ENCODE results near the gene MGST2. TPM values are rescaled to one million over a fixed set of nuclear protein-coding genes. Genes with fewer than 3 reads are reported as not detected.

The MGST2 gene
- total RNA-seq, 4 donors from 2014 or later = 34.0 to 117 (median 78.7) TPM

DNA sequence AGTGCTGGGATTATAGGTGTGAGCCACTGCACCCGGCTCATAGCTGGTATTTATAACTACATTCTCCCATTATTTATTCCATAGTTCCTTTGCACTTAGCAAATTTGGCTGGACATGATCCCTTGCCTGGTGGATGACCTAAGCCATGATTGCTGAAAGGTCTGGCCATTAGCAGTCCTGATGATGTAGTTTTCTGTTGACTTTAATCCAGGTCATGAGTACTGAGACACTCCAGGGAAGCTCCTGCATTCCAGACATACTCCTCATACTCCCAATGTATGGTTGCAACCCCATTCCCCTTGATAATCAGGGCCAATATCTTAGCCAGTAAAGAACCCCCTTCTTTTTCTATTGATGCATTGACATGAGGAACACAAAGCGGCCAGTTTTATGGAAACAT is 24.4 kb upstream of the MGST2 start:
- 95 to 96% methylated on average over 2 of the region's 2 CpGs for WGBS, 2 donors
- intact Hi-C loops (cut with DNase I) = no loop called here
- no peaks in the 10 kb centered on the region for H3K9me3 ChIP-seq

DNA sequence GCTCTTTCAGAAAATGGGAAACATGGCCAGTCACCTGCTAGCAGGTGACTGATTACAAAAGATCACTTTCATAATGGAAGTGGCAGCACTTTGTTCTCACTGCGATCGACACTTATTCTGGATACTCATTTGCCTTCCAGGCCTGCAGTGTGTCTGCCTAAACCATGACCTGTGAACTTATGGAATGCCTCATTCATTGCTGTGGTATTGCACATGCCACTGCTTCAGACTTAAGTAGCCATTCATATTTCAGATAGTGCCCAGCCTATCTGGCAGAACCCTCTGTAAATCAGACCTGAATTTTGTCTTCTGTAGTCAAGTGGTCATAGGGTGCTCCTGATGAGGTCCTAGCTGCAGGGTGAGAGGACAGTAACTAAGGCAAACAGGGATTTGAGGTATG is 23.3 kb upstream of the MGST2 start:
- no peak overlapping the region for H3K4me3 ChIP-seq (replicated peaks in 1 of 3)

More for the DNA sequence above, 24.4 kb upstream of the MGST2 start:
- H3K4me1 ChIP-seq = no peaks in the 10 kb centered on the region
- H3K27ac ChIP-seq = no peak overlapping the region
- H3K27me3 ChIP-seq = no peaks in the 10 kb centered on the region
- H3K36me3 ChIP-seq = no peaks in the 10 kb centered on the region
- no peak for TF ChIP-seq POLR2A (IDR thresholded peaks at IDR 0.05)
- no peak for DNase-seq
- no peak overlapping the region for H3K4me3 ChIP-seq (replicated peaks in 1 of 3)

DNA sequence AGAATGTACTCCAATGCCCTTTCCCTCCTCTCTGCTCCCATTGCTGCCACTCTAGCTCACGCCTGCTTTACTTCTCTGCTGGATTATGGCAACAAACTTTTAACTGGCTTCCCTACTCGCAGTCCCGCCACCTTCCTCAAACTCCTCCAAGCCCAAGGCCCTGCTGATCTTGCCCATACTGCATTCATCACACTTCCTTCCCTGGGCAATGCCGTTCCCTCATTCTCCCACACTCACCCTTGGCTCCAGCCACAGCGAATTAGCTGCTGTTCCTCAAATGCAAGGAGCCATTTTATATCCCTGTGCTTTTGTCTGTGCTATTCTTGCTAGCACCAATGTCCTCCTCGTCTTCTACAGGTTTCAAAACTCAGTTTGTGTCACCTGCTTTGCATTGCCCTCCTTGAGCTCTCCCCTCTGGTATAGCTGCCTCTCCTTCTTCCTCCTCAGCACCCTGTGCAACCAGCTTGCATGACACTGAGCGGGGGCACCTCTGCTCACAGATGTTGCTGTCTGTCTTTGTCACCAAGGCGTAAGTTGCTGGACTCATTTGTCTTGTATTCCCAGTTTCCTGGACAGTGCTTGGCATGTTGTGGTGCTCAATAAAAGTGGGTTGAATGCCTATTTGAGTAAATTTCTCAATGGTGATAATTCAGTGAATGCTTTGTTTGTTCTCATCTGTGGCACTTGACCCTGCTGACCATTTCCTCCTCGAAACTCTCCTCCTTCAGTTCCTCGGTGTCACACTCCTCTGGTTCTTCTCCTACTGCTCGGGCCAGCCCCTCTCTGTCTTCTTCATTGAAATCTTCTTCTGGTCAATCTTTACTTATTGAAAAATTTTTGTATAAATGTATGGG is 22.4 kb upstream of the MGST2 start:
- Histone ChIP-seq H3K27ac (no peak overlapping the region), H3K4me1 (no peaks in the 10 kb centered on the region), H3K9me3 (no peaks in the 10 kb centered on the region), H3K27me3 (no peaks in the 10 kb centered on the region), H3K36me3 (no peaks in the 10 kb centered on the region), H3K4me3 (replicated peaks in 1 of 3) (no peak overlapping the region)
- WGBS, 2 donors = 78 to 82% methylated on average over 11 of the region's 11 CpGs
- intact Hi-C loops (cut with DNase I) = no loop called here
- no peak for DNase-seq
- no peak for TF ChIP-seq POLR2A (IDR thresholded peaks at IDR 0.05)
- TF ChIP-seq CTCF (IDR thresholded peaks at IDR 0.05) = no peak

More for the DNA sequence above, 23.3 kb upstream of the MGST2 start:
- TF ChIP-seq CTCF (IDR thresholded peaks at IDR 0.05) = no peak
- no peak for TF ChIP-seq POLR2A (IDR thresholded peaks at IDR 0.05)
- no peak overlapping the region for H3K27ac ChIP-seq
- H3K36me3 ChIP-seq = no peaks in the 10 kb centered on the region
- 64 to 88% methylated on average over 2 of the region's 2 CpGs for WGBS, 2 donors
- no peaks in the 10 kb centered on the region for H3K9me3 ChIP-seq
- no peak for DNase-seq
- H3K4me1 ChIP-seq = no peaks in the 10 kb centered on the region
- intact Hi-C loops (cut with DNase I) = no loop called here
- H3K27me3 ChIP-seq = no peaks in the 10 kb centered on the region

DNA sequence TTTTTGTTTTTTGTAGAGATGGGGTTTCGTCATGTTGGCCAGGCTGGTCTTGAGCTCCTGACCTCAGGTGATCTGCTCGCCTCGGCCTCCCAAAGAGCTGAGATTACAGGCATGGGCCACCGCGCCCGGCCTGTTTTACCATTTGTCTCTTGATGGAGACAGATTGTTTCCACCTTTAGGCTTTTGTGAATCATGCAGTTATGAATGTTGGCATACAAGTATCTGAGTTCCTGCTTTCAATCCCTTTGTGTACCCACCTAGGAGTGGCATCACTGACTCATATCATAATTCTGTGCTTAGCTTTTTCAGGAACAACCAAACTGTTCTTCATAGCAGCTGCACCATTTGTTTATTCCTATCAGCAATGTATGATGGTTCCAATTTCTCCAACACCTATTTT is 20.2 kb upstream of the MGST2 start:
- no peak for DNase-seq
- TF ChIP-seq CTCF (IDR thresholded peaks at IDR 0.05) (no peak), POLR2A (IDR thresholded peaks at IDR 0.05) (no peak)
- Histone ChIP-seq H3K4me3 (replicated peaks in 1 of 3) (no peak overlapping the region), H3K9me3 (no peaks in the 10 kb centered on the region), H3K36me3 (no peaks in the 10 kb centered on the region), H3K27me3 (no peaks in the 10 kb centered on the region), H3K27ac (no peak overlapping the region), H3K4me1 (no peaks in the 10 kb centered on the region)
- intact Hi-C loops (cut with DNase I) = no loop called here
- WGBS, 2 donors = 97% methylated on average over 6 of the region's 6 CpGs

DNA sequence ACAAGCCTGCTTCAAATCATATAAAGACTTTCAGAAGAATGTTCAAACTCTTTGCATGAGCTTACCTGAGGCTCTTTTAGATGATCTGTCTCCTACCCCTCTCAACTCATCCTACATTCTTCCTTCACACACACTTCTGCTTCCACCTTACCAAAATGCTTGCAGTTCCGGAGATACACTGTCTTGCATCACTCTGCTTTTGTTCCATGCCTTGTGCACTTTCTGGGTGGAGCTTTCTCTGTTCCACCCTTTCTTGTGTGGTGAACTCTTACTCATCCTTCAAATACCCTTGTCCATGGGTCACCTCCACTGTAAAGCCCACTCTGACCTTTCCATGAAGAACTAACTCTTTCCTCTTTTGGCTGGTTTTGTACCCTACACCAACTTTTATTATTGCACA is 18.4 kb upstream of the MGST2 start:
- Histone ChIP-seq H3K36me3 (no peaks in the 10 kb centered on the region), H3K27ac (no peak overlapping the region), H3K4me3 (replicated peaks in 1 of 3) (no peak overlapping the region), H3K27me3 (no peaks in the 10 kb centered on the region), H3K4me1 (peaks cover 0 to 5% of the 10 kb centered on the region in 2 donors), H3K9me3 (no peaks in the 10 kb centered on the region)
- 93 to 98% methylated on average over 1 of the region's 1 CpG for WGBS, 2 donors
- intact Hi-C loops (cut with DNase I) = no loop called here
- no peak for DNase-seq
- TF ChIP-seq POLR2A (IDR thresholded peaks at IDR 0.05) (no peak), CTCF (IDR thresholded peaks at IDR 0.05) (no peak)
